Measurements from ENCODE around the gene WNT7B.

WNT7B gene

GRCh38 chr22:45929649-45930048 lies 47.3 kb downstream of the WNT7B start:
- no peak for TF ChIP-seq CTCF (IDR thresholded peaks at IDR 0.05; ENCODE audit: insufficient read depth, low read length, missing control alignments)
- ChIA-PET CTCF (no interaction called here), POLR2A (no interaction called here)
- no peak for DNase-seq (ENCODE audit: low read depth, low spot score)
- H3K4me3 ChIP-seq (ENCODE audit: low read depth, low read length) = no peak overlapping the region

- TF ChIP-seq CTCF (IDR thresholded peaks at IDR 0.05; ENCODE audit: insufficient read depth, low read length, missing control alignments) = no peak
- ChIA-PET POLR2A (no interaction called here), CTCF (no interaction called here)
- no peak for DNase-seq (ENCODE audit: low read depth, low spot score)
- no peak overlapping the region for H3K4me3 ChIP-seq (ENCODE audit: low read depth, low read length)
Observed at GRCh38 chr22:45928726-45929368, 48.1 kb downstream of the WNT7B start.

- DNase-seq (ENCODE audit: low read depth, low spot score) = no peak
- no peak for TF ChIP-seq CTCF (IDR thresholded peaks at IDR 0.05; ENCODE audit: insufficient read depth, low read length, missing control alignments)
- CTCF ChIA-PET = no interaction called here
- no peak overlapping the region for H3K4me3 ChIP-seq (ENCODE audit: low read depth, low read length)
- POLR2A ChIA-PET = no interaction called here
Observed at GRCh38 chr22:45927059-45927458, 49.9 kb downstream of the WNT7B start.

- no peak for TF ChIP-seq CTCF (IDR thresholded peaks at IDR 0.05; ENCODE audit: insufficient read depth, low read length, missing control alignments)
- no peak overlapping the region for H3K4me3 ChIP-seq (ENCODE audit: low read depth, low read length)
- no peak for DNase-seq (ENCODE audit: low read depth, low spot score)
- ChIA-PET CTCF (no interaction called here), POLR2A (no interaction called here)
Observed at GRCh38 chr22:45926433-45926832, 50.5 kb downstream of the WNT7B start.

- TF ChIP-seq CTCF (IDR thresholded peaks at IDR 0.05; ENCODE audit: insufficient read depth, low read length, missing control alignments) = no peak
- no peak overlapping the region for H3K4me3 ChIP-seq (ENCODE audit: low read depth, low read length)
- ChIA-PET CTCF (interaction anchor here (0.7 kb wide), 1 partner anchor 62 kb away, joined by 3 read pairs; no protein-coding TSS in a partner anchor), POLR2A (no interaction called here)
- no peak for DNase-seq (ENCODE audit: low read depth, low spot score)
Observed at GRCh38 chr22:45925811-45926351, 51.1 kb downstream of the WNT7B start.

- TF ChIP-seq CTCF (IDR thresholded peaks at IDR 0.05; ENCODE audit: insufficient read depth, low read length, missing control alignments) = no peak
- DNase-seq (ENCODE audit: low read depth, low spot score) = no peak
- ChIA-PET CTCF (no interaction called here), POLR2A (no interaction called here)
- H3K4me3 ChIP-seq (ENCODE audit: low read depth, low read length) = no peak overlapping the region
Observed at GRCh38 chr22:45923835-45924234, 53.1 kb downstream of the WNT7B start.

All from AG04449 (cell line).